K562 (cell line): ENCODE measurements around the gene RPTOR. TPM values are rescaled to one million over a fixed set of nuclear protein-coding genes. Genes with fewer than 3 reads are reported as not detected.

Experiments used
- ATAC-seq: fragments of 200-7000 bp; cut with Tn5 transposase; 3 replicates; pipeline ENCODE4 v1.9.1; 2020; ENCODE audit warnings: moderate library complexity
- BruUV-seq: library from RNA; stranded (reverse); fragments of 400-500 nt; replicated peaks from 2 replicates; lab custom pipeline; 2021; lab: Mats Ljungman, UMichigan
- CTCF ChIA-PET: fragments of 300-600 bp; formaldehyde crosslinking; extraction: SDS; loops from one replicate; lab custom pipeline; 2021; ENCODE audit warnings: low intra/inter-chr PET ratio; lab: Yijun Ruan, JAX
- POLR2A ChIA-PET: fragments of 300-600, 350-650 bp; sonication (Branson Sonifier 250); formaldehyde crosslinking; extraction: SDS; loops from one replicate; lab custom pipeline; 2021; ENCODE audit warnings: antibody characterized with exemption, inconsistent platforms; lab: Yijun Ruan, JAX
- DNase-seq, 4 experiments: peaks; one replicate each; pipeline versions ENCODE4 v3.0.0 to v3.0.0-alpha.2; 2011 to 2018; ENCODE audit warnings: low spot score in 3 of 4, mixed read lengths in 3 of 4; ENCODE audit errors: extremely low read depth in 1 of 4
- FAIRE-seq: peaks from 2 replicates; lab custom pipeline; 2011; peaks lifted over from hg19 to GRCh38; lab: Jason Lieb, UNC
- H2AFZ ChIP-seq: 2 replicates; pipeline ENCODE4 v1.6.0; 2011; ENCODE audit warnings: low read depth, low read length, control low read depth, inconsistent platforms
- H3K27ac ChIP-seq: fragments of 200-600 bp; 3 replicates; pipeline ENCODE4 v1.8.0; 2011; ENCODE audit warnings: low read depth, mild to moderate bottlenecking, control low read depth, inconsistent platforms, low read length, moderate library complexity, mixed read lengths; ENCODE audit errors: extremely low read depth
- H3K27me3 ChIP-seq, 2 experiments: fragments of 300-600 bp in 1 of 2; 2 replicates in 1 of 2; 3 replicates in 1 of 2; pipeline versions ENCODE4 v1.6.0 to v1.8.0; 2011; ENCODE audit warnings: inconsistent platforms in 2 of 2, low read length in 2 of 2, mild to moderate bottlenecking in 1 of 2, mixed read lengths in 1 of 2, moderate library complexity in 1 of 2; ENCODE audit not compliant: control insufficient read depth in 2 of 2, insufficient read depth in 2 of 2
- H3K36me3 ChIP-seq: fragments of 300-600 bp; 3 replicates; pipeline ENCODE4 v1.8.0; 2011; ENCODE audit warnings: mild to moderate bottlenecking, low read length, inconsistent platforms; ENCODE audit not compliant: control insufficient read depth, insufficient read depth
- H3K4me1 ChIP-seq, 2 experiments: fragments of 200-600 bp in 1 of 2; replicated peaks in 1 of 2; 2 replicates in 1 of 2; 3 replicates in 1 of 2; pipeline versions ENCODE4 v1.5.1 to v1.8.0; 2011; ENCODE audit warnings: inconsistent platforms in 2 of 2, low read length in 2 of 2, mild to moderate bottlenecking in 1 of 2, mixed read lengths in 1 of 2, moderate library complexity in 1 of 2; ENCODE audit not compliant: control insufficient read depth in 2 of 2, insufficient read depth in 2 of 2
- H3K4me2 ChIP-seq: 2 replicates; pipeline ENCODE4 v1.6.1; 2011; ENCODE audit warnings: low read length, control low read depth, inconsistent platforms, mixed read lengths; ENCODE audit not compliant: insufficient read depth
- H3K4me3 ChIP-seq: fragments of 200-600 bp; sonication (generic), shearing (Covaris generic); 2 replicates; pipeline ENCODE4 v1.5.1; 2016; ENCODE audit warnings: control low read depth, inconsistent platforms
- H3K79me2 ChIP-seq: fragments of 200-600 bp; 3 replicates; pipeline ENCODE4 v1.8.0; 2011; ENCODE audit warnings: low read length, inconsistent platforms; ENCODE audit not compliant: control insufficient read depth, insufficient read depth
- H3K9ac ChIP-seq, 2 experiments: 2 replicates each; pipeline versions ENCODE4 v1.6.0 to v1.6.1; 2011; ENCODE audit warnings: low read depth in 2 of 2, low read length in 2 of 2, control low read depth in 1 of 2, inconsistent platforms in 1 of 2, mild to moderate bottlenecking in 1 of 2, mixed read lengths in 1 of 2; ENCODE audit not compliant: insufficient read depth in 1 of 2
- H3K9me1 ChIP-seq: one replicate; pipeline ENCODE4 v1.6.0; 2011; ENCODE audit warnings: inconsistent platforms, mild to moderate bottlenecking, low read length, moderate library complexity; ENCODE audit not compliant: control insufficient read depth, insufficient read depth
- H3K9me3 ChIP-seq: replicated peaks from 2 replicates; pipeline ENCODE4 v1.5.1; 2011; ENCODE audit warnings: low read depth, low read length, inconsistent platforms; ENCODE audit not compliant: control insufficient read depth, insufficient read depth
- H4K20me1 ChIP-seq: replicated peaks from 2 replicates; pipeline ENCODE4 v1.6.1; 2011; ENCODE audit warnings: low read length, inconsistent platforms, mixed read lengths; ENCODE audit not compliant: control insufficient read depth, insufficient read depth
- BACH1 ChIP-seq: fragments of 200-800 bp; sonication (Bioruptor generic); IDR thresholded peaks from 2 replicates; pipeline ENCODE4 v1.6.1; 2016; ENCODE audit warnings: missing genetic modification characterization, missing compliant biosample characterization
- BRD9 ChIP-seq: fragments of 450-650 bp; IDR thresholded peaks from 2 replicates; pipeline ENCODE4 v1.6.1; 2018; ENCODE audit warnings: low read depth; ENCODE audit not compliant: partially characterized antibody
- CHCHD3 ChIP-seq: fragments of 250-450 bp; sonication (Bioruptor Pico); IDR thresholded peaks from 2 replicates; pipeline ENCODE4 v2.1.2; 2022; ENCODE audit warnings: mild to moderate bottlenecking
- EP400 ChIP-seq: fragments of 450-650 bp; IDR thresholded peaks from 2 replicates; pipeline ENCODE4 v1.6.1; 2017; ENCODE audit warnings: antibody characterized with exemption, mild to moderate bottlenecking, moderate library complexity
- FOXA3 ChIP-seq, 2 experiments: fragments of 450-650 bp in 1 of 2; sonication (generic) in 1 of 2; formaldehyde crosslinking; IDR thresholded peaks in 1 of 2; conservative IDR thresholded peaks in 1 of 2; 2 replicates each; pipeline versions ENCODE4 v1.4.0 to v1.8.0; 2020 to 2022; ENCODE audit warnings: mild to moderate bottlenecking in 2 of 2, missing genetic modification reagents in 1 of 2
- GABPA ChIP-seq: fragments of 200-800 bp; sonication (Bioruptor generic); conservative IDR thresholded peaks from 2 replicates; pipeline ENCODE4 v1.6.1; 2016; ENCODE audit warnings: low read depth, missing genetic modification characterization, missing compliant biosample characterization
- HDAC2 ChIP-seq: fragments of 450-650 bp; IDR thresholded peaks from 2 replicates; pipeline ENCODE4 v1.6.1; 2016; ENCODE audit warnings: mild to moderate bottlenecking
- HDAC3 ChIP-seq: fragments of 450-650 bp; IDR thresholded peaks from 2 replicates; pipeline ENCODE4 v1.6.1; 2018; ENCODE audit warnings: borderline replicate concordance, mild to moderate bottlenecking, moderate library complexity; ENCODE audit not compliant: partially characterized antibody
- LEF1 ChIP-seq: fragments of 450-650 bp; IDR thresholded peaks from 2 replicates; pipeline ENCODE4 v1.6.1; 2016; ENCODE audit warnings: mild to moderate bottlenecking
- MEIS2 ChIP-seq: fragments of 450-650 bp; IDR thresholded peaks from 2 replicates; pipeline ENCODE4 v1.6.1; 2014; ENCODE audit warnings: mild to moderate bottlenecking; ENCODE audit not compliant: partially characterized antibody
- NFRKB ChIP-seq: fragments of 450-650 bp; IDR thresholded peaks from 2 replicates; pipeline ENCODE4 v1.6.1; 2016; ENCODE audit warnings: low read depth
- NR4A1 ChIP-seq, 2 experiments: fragments of 250-450 bp in 1 of 2; fragments of 450-650 bp in 1 of 2; sonication (Bioruptor Pico) in 1 of 2; IDR thresholded peaks; 2 replicates each; pipeline versions ENCODE4 v1.4.0 to v1.6.1; 2016 to 2020; ENCODE audit warnings: mild to moderate bottlenecking in 2 of 2, missing compliant biosample characterization in 1 of 2, missing genetic modification characterization in 1 of 2, moderate library complexity in 1 of 2
- POLR2B ChIP-seq: fragments of 450-650 bp; IDR thresholded peaks from 2 replicates; pipeline ENCODE4 v1.6.1; 2018; ENCODE audit warnings: low read depth; ENCODE audit not compliant: partially characterized antibody
- RBM14 ChIP-seq: fragments of 200-400 bp; formaldehyde crosslinking; IDR thresholded peaks from 2 replicates; pipeline ENCODE4 v1.6.1; 2018; ENCODE audit warnings: low read depth, mild to moderate bottlenecking, low read length, moderate library complexity, borderline replicate concordance; ENCODE audit not compliant: insufficient read depth
- YBX1 ChIP-seq: fragments of 450-650 bp; IDR thresholded peaks from 2 replicates; pipeline ENCODE4 v1.7.1; 2016; ENCODE audit warnings: mild to moderate bottlenecking
- ZFPM2 ChIP-seq: fragments of 250-450 bp; sonication (Bioruptor Pico); IDR thresholded peaks from 2 replicates; pipeline ENCODE4 v1.5.1; 2022; ENCODE audit warnings: mild to moderate bottlenecking
- ZNF224 ChIP-seq: sonication (generic); formaldehyde crosslinking; IDR thresholded peaks from 2 replicates; pipeline ENCODE4 v1.8.0; 2022; ENCODE audit warnings: mild to moderate bottlenecking, missing genetic modification reagents
- ZNF717 ChIP-seq: fragments of 250-450 bp; sonication (Bioruptor Pico); IDR thresholded peaks from 2 replicates; pipeline ENCODE4 v1.5.0; 2021
- WGBS: fragments of 100-300 bp; shearing (Covaris generic); methylation state at CpG from one replicate; pipeline ENCODE4 v1.1.6; 2016; ENCODE audit warnings: low coverage, mixed read lengths; ENCODE audit not compliant: insufficient coverage; ENCODE audit errors: missing lambda C conversion rate; 5-methylcytosine and 5-hydroxymethylcytosine counted together
- in situ Hi-C: fragments of 300-500 bp; cut with MboI; formaldehyde crosslinking; loops from 4 replicates; pipeline ENCODE4 v1.15.0; 2018; ENCODE audit warnings: inconsistent platforms, mixed read lengths
- intact Hi-C: fragments of 100-400 bp; cut with micrococcal nuclease; formaldehyde crosslinking; loops from 2 replicates; pipeline ENCODE4 v1.14.2; 2022
- polyA plus RNA-seq, 8 experiments: library from polyadenylated mRNA; depleted of rRNA in 4 of 8; stranded (reverse) in 5 of 8; unstranded in 3 of 8; fragments of >200 nt; fragmentation: Nextera tagmentation in 2 of 8; fragmentation: Illumina TruSeq in 1 of 8; extraction: Ambion mirVana in 2 of 8; extraction: Trizol in 1 of 8; gene quantifications; 2 replicates each; pipeline versions ENCODE4 v1.2.1 to v1.2.3, GENCODE V29; 2011 to 2014; ENCODE audit warnings: inconsistent platforms in 1 of 8, missing spikeins in 1 of 8
- total RNA-seq, 7 experiments: library from RNA; depleted of rRNA in 6 of 7; stranded (reverse); fragments of >200 nt in 6 of 7; fragmentation: Illumina TruSeq in 2 of 7; extraction: Trizol in 2 of 7; gene quantifications; 2 replicates each; pipeline versions ENCODE4 v1.2.1 to v1.2.3, GENCODE V29; 2011 to 2021; ENCODE audit warnings: low replicate concordance in 1 of 7
- TF ChIP-seq, protein P1 (sequence below): sonication (generic); formaldehyde crosslinking; IDR thresholded peaks from 2 replicates; pipeline ENCODE4 v1.8.0; 2022; ENCODE audit warnings: missing genetic modification reagents, mild to moderate bottlenecking, borderline replicate concordance
- TF ChIP-seq, protein P2 (sequence below): fragments of 450-650 bp; conservative IDR thresholded peaks from 2 replicates; pipeline ENCODE4 v1.6.1; 2016; ENCODE audit warnings: missing genetic modification characterization, low read depth, mild to moderate bottlenecking, missing compliant biosample characterization, moderate library complexity

Gene RPTOR
- total and polyA plus RNA-seq, 9 of the 15 experiments (the other 6 are each of a cell fraction or from before 2014, with no cell fraction given), result 0.24 to 54.1 (median 10.2) TPM

DNA sequence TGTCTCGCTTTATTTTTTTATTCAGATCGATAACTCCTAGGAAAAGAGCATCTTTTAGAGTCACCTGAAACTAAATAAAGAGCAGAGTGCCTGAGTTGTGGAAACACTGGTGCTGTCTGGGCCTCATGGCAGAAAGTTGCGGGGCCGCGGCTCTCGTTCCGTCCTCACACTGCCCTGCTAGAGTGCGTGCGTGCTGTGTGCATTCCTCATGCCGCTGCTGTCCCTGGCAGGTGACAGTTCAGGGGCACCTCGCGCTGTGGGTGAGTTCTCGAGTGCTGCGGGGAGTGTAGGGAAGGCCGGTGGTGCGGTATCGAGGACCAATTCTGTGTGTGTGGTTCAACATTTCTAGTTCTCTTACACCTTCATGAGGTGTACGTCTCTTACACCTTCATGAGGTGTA, 136.6 kb downstream of the RPTOR start:
- no peaks in the 10 kb centered on the region for H3K27me3 ChIP-seq
- H3K27ac ChIP-seq, result no peak overlapping the region
- no peak overlapping the region for H3K4me3 ChIP-seq
- in situ Hi-C loops, result no loop called here
- no TSS peak for BruUV-seq
- TF ChIP-seq RBM14 (no peak), NFRKB (no peak), GABPA (tag) (no peak), LEF1 (no peak), ZFPM2 (CRISPR knock-in tag) (no peak), HDAC3 (no peak), ZNF224 (no peak), POLR2B (no peak), BRD9 (no peak), ZNF717 (CRISPR knock-in tag) (no peak), BACH1 (tag) (no peak), HDAC2 (no peak), CHCHD3 (no peak), MEIS2 (no peak), FOXA3 (CRISPR knock-in tag; conservative IDR thresholded peaks at IDR 0.05 in 1 of 2, IDR thresholded peaks at IDR 0.05 in 1 of 2) (no peak), EP400 (no peak), NR4A1 (CRISPR knock-in tag; IDR thresholded peaks at IDR 0.05) (no peak), NR4A1 (tag; IDR thresholded peaks at IDR 0.05) (no peak), YBX1 (no peak)
- TF ChIP-seq, protein P1, sequence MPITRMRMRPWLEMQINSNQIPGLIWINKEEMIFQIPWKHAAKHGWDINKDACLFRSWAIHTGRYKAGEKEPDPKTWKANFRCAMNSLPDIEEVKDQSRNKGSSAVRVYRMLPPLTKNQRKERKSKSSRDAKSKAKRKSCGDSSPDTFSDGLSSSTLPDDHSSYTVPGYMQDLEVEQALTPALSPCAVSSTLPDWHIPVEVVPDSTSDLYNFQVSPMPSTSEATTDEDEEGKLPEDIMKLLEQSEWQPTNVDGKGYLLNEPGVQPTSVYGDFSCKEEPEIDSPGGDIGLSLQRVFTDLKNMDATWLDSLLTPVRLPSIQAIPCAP (CRISPR knock-in tag), result no peak
- TF ChIP-seq, protein P2, sequence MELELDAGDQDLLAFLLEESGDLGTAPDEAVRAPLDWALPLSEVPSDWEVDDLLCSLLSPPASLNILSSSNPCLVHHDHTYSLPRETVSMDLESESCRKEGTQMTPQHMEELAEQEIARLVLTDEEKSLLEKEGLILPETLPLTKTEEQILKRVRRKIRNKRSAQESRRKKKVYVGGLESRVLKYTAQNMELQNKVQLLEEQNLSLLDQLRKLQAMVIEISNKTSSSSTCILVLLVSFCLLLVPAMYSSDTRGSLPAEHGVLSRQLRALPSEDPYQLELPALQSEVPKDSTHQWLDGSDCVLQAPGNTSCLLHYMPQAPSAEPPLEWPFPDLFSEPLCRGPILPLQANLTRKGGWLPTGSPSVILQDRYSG (tag), result no peak
- no peak for FAIRE-seq
- no peaks in the 10 kb centered on the region for H3K9me3 ChIP-seq
- peaks cover 0 to 19% of the 10 kb centered on the region in 2 experiments; a peak in 2 of 5 replicates for H3K4me1 ChIP-seq
- H4K20me1 ChIP-seq, result peaks cover 12% of the 10 kb centered on the region; the same call in 1 of the 2 replicates
- peaks cover 9% of the 10 kb centered on the region; the same call in 2 of the 3 replicates for H3K36me3 ChIP-seq
- peaks cover 9% of the 10 kb centered on the region for H3K79me2 ChIP-seq
- 93% methylated on average over 17 of the region's 18 CpGs for WGBS
- no peak for ATAC-seq
- DNase-seq, result no peak
- peaks cover 3% of the 10 kb centered on the region for H3K9me1 ChIP-seq
- POLR2A ChIA-PET, result interaction anchor here (1.0 kb wide), 1 partner anchor 13 kb away, joined by 3 read pairs; no protein-coding TSS in a partner anchor
- H3K4me2 ChIP-seq, result no peak overlapping the region
- intact Hi-C loops, result no loop called here
- no peak overlapping the region for H2AFZ ChIP-seq
- no peak overlapping the region for H3K9ac ChIP-seq
- CTCF ChIA-PET, result no interaction called here
